H9 (cell line): ENCODE measurements around the gene LSM7. TPM values are rescaled to one million over a fixed set of nuclear protein-coding genes. Genes with fewer than 3 reads are reported as not detected.
A peak's percentile ranks its signal among the peaks of the same experiment; 100 is the strongest.

Source experiments
- DNase-seq: peaks from one replicate; pipeline ENCODE4 v3.0.0-alpha.2; 2017
- H2AFZ ChIP-seq: one replicate; pipeline ENCODE4 v1.6.1; 2013; ENCODE audit warnings: mild to moderate bottlenecking, low read length, control low read depth, moderate library complexity
- H2AK5ac ChIP-seq: 2 replicates; pipeline ENCODE4 v1.6.1; 2013; ENCODE audit warnings: low read length, control low read depth, mixed read lengths; ENCODE audit not compliant: insufficient read length
- H2BK120ac ChIP-seq: one replicate; pipeline ENCODE4 v1.6.1; 2013; ENCODE audit warnings: low read depth, mild to moderate bottlenecking, low read length, control low read depth, inconsistent platforms; ENCODE audit not compliant: poor library complexity, severe bottlenecking
- H2BK12ac ChIP-seq: 2 replicates; pipeline ENCODE4 v1.6.1; 2013; ENCODE audit warnings: low read length, control low read depth, mixed read lengths, low read depth; ENCODE audit not compliant: insufficient read length
- H2BK15ac ChIP-seq: 2 replicates; pipeline ENCODE4 v1.6.1; 2013; ENCODE audit warnings: low read depth, low read length, control low read depth
- H2BK20ac ChIP-seq: one replicate; pipeline ENCODE4 v1.6.1; 2013; ENCODE audit warnings: low read depth, mild to moderate bottlenecking, low read length, control low read depth, inconsistent platforms; ENCODE audit not compliant: poor library complexity, severe bottlenecking
- H2BK5ac ChIP-seq: 2 replicates; pipeline ENCODE4 v1.6.1; 2013; ENCODE audit warnings: low read length, control low read depth, mixed read lengths; ENCODE audit not compliant: insufficient read length
- H3K14ac ChIP-seq: 2 replicates; pipeline ENCODE4 v1.6.1; 2013; ENCODE audit warnings: low read length, control low read depth; ENCODE audit not compliant: insufficient read depth
- H3K18ac ChIP-seq: 2 replicates; pipeline ENCODE4 v1.6.1; 2013; ENCODE audit warnings: low read depth, mild to moderate bottlenecking, mixed read lengths, low read length, control low read depth; ENCODE audit not compliant: insufficient read length
- H3K23ac ChIP-seq: 2 replicates; pipeline ENCODE4 v1.6.1; 2013; ENCODE audit warnings: low read length, control low read depth, mixed read lengths, low read depth; ENCODE audit not compliant: insufficient read length
- H3K23me2 ChIP-seq: 2 replicates; pipeline ENCODE4 v1.6.1; 2013; ENCODE audit warnings: low read depth, mild to moderate bottlenecking, mixed read lengths, low read length, control low read depth; ENCODE audit not compliant: insufficient read length, poor library complexity, severe bottlenecking
- H3K27ac ChIP-seq: 2 replicates; pipeline ENCODE4 v1.5.1; 2013; ENCODE audit warnings: low read length, control low read depth, mixed read lengths, low read depth; ENCODE audit not compliant: insufficient read length
- H3K27me3 ChIP-seq: 2 replicates; pipeline ENCODE4 v1.6.1; 2013; ENCODE audit warnings: low read length, control low read depth, inconsistent platforms; ENCODE audit not compliant: insufficient read depth
- H3K4ac ChIP-seq: 2 replicates; pipeline ENCODE4 v1.6.1; 2013; ENCODE audit warnings: low read depth, mild to moderate bottlenecking, control low read depth, inconsistent platforms, low read length, moderate library complexity
- H3K4me1 ChIP-seq: 2 replicates; pipeline ENCODE4 v1.6.1; 2013; ENCODE audit warnings: low read length, control low read depth, inconsistent platforms; ENCODE audit not compliant: insufficient read depth
- H3K4me2 ChIP-seq: 2 replicates; pipeline ENCODE4 v1.6.1; 2013; ENCODE audit warnings: low read length, control low read depth, mixed read lengths; ENCODE audit not compliant: insufficient read length, insufficient read depth
- H3K56ac ChIP-seq: 2 replicates; pipeline ENCODE4 v1.6.1; 2013; ENCODE audit warnings: low read depth, mild to moderate bottlenecking, mixed read lengths, low read length, control low read depth; ENCODE audit not compliant: insufficient read length
- H3K79me1 ChIP-seq: 2 replicates; pipeline ENCODE4 v1.6.1; 2013; ENCODE audit warnings: low read depth, mild to moderate bottlenecking, moderate library complexity, low read length, control low read depth, inconsistent platforms; ENCODE audit not compliant: insufficient read depth, poor library complexity, severe bottlenecking
- H3K79me2 ChIP-seq: 2 replicates; pipeline ENCODE4 v1.6.1; 2013; ENCODE audit warnings: low read length, control low read depth, inconsistent platforms; ENCODE audit not compliant: insufficient read depth
- H3K9ac ChIP-seq: 2 replicates; pipeline ENCODE4 v1.6.1; 2013; ENCODE audit warnings: low read length, control low read depth, mixed read lengths; ENCODE audit not compliant: insufficient read length; ENCODE audit errors: extremely low read depth
- H3K9me3 ChIP-seq: one replicate; pipeline ENCODE4 v1.6.1; 2013; ENCODE audit warnings: low read depth, low read length, inconsistent platforms; ENCODE audit not compliant: control insufficient read depth
- H3T11ph ChIP-seq: one replicate; pipeline ENCODE4 v1.6.1; 2013; ENCODE audit warnings: mild to moderate bottlenecking, low read length, control low read depth, inconsistent platforms
- H4K20me1 ChIP-seq: one replicate; pipeline ENCODE4 v1.6.1; 2013; ENCODE audit not compliant: control insufficient read depth, insufficient read length, insufficient read depth
- H4K5ac ChIP-seq: 2 replicates; pipeline ENCODE4 v1.6.1; 2013; ENCODE audit warnings: low read depth, mild to moderate bottlenecking, mixed read lengths, low read length, control low read depth; ENCODE audit not compliant: insufficient read length
- H4K8ac ChIP-seq: replicated peaks from 2 replicates; pipeline ENCODE4 v1.6.1; 2013; ENCODE audit warnings: low read length, control low read depth, mixed read lengths, low read depth; ENCODE audit not compliant: insufficient read length
- H4K91ac ChIP-seq: 2 replicates; pipeline ENCODE4 v1.6.1; 2013; ENCODE audit warnings: low read depth, mild to moderate bottlenecking, moderate library complexity, mixed read lengths, low read length, control low read depth; ENCODE audit not compliant: insufficient read length
- H3K27ac Mint-ChIP-seq, 3 experiments: 2 replicates in 2 of 3; 3 replicates in 1 of 3; pipeline ENCODE4 v1.8.0; 2020 to 2021; ENCODE audit warnings: mixed read lengths in 3 of 3, mild to moderate bottlenecking in 1 of 3, moderate library complexity in 1 of 3
- H3K27me3 Mint-ChIP-seq: 2 replicates; pipeline ENCODE4 v1.8.0; 2021; ENCODE audit warnings: low read depth, mild to moderate bottlenecking, moderate library complexity, mixed read lengths
- H3K36me3 Mint-ChIP-seq, 3 experiments: 2 replicates in 2 of 3; 3 replicates in 1 of 3; pipeline ENCODE4 v1.8.0; 2020 to 2021; ENCODE audit warnings: low read depth in 3 of 3, mixed read lengths in 3 of 3; ENCODE audit not compliant: insufficient read depth in 1 of 3
- H3K4me1 Mint-ChIP-seq, 2 experiments: 2 replicates each; pipeline ENCODE4 v1.8.0; 2020; ENCODE audit warnings: mixed read lengths in 2 of 2
- H3K4me3 Mint-ChIP-seq, 2 experiments: 2 replicates in 1 of 2; 3 replicates in 1 of 2; pipeline ENCODE4 v1.8.0; 2020 to 2021; ENCODE audit warnings: mild to moderate bottlenecking in 2 of 2, mixed read lengths in 2 of 2, moderate library complexity in 1 of 2
- H3K9me3 Mint-ChIP-seq, 2 experiments: 2 replicates in 1 of 2; 3 replicates in 1 of 2; pipeline ENCODE4 v1.8.0; 2020; ENCODE audit warnings: mild to moderate bottlenecking in 2 of 2, mixed read lengths in 2 of 2, moderate library complexity in 1 of 2
- WGBS: extraction: QIAGEN DNeasy Blood & Tissue Kit; methylation state at CpG from one replicate; pipeline ENCODE4 v1.1.7; 2013; ENCODE audit warnings: missing lambda C conversion rate, low lambda C conversion rate, mixed read lengths; ENCODE audit not compliant: insufficient read length; ENCODE audit errors: extremely low coverage; 5-methylcytosine and 5-hydroxymethylcytosine counted together
- total RNA-seq: library from RNA; stranded (reverse); gene quantifications from 2 replicates; pipeline ENCODE4 v1.2.1, GENCODE V29; 2021
- TF ChIP-seq, protein P1 (sequence below): fragments of 200-600 bp; sonication (generic); conservative IDR thresholded peaks from 3 replicates; pipeline ENCODE4 v1.8.0; 2021; ENCODE audit warnings: antibody characterized with exemption, mild to moderate bottlenecking

LSM7 gene
- total RNA-seq, 1 experiment from 2014 or later, result 187 TPM

DNA sequence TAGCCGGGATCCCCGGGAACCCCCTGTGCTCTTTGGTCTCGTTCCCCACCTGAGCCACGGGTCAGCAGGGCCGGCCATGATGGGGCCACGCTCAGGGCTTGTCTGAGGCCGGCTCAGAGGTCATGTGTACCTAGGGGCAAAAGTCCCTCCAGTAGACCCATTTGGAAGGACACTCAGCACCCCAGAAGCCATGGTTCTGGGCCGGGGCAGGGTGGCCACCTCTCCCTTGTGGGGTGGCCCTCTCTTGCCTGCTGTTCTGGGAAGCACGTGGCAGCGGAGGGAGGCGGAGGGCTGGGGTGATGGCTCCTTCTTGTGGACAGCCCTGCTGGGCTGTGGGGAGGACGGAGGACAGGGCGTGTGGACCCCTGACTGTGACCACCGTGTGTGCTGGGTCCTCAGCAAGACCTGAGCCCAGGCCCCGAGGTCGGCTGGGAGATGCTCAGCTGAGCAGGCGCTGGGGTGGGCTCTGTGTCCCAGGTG, 40.0 kb downstream of the LSM7 start:
- H2BK12ac ChIP-seq, result no peak overlapping the region
- no peak overlapping the region for H3K14ac ChIP-seq
- no peak overlapping the region for H3K4ac ChIP-seq
- no peaks in the 10 kb centered on the region for H3K4me1 ChIP-seq
- Mint-ChIP-seq H3K4me1 (peaks cover 7 to 13% of the 10 kb centered on the region in 2 experiments; a peak in 3 of 4 replicates), H3K36me3 (peaks cover 0 to 7% (median 4%) of the 10 kb centered on the region in 3 experiments; a peak in 3 of 7 replicates), H3K27me3 (peaks cover 89% of the 10 kb centered on the region), H3K27ac (no peak overlapping the region), H3K9me3 (peaks cover 5 to 6% of the 10 kb centered on the region in 2 experiments; a peak in 3 of 5 replicates), H3K4me3 (peak overlapping the region in 1 of 2 experiments; percentile 31; a peak in 1 of 5 replicates)
- peaks cover 35% of the 10 kb centered on the region; the same call in 1 of the 2 replicates for H3K27me3 ChIP-seq
- H2BK15ac ChIP-seq, result no peak overlapping the region
- H3K79me1 ChIP-seq, result no peaks in the 10 kb centered on the region
- H2BK120ac ChIP-seq, result no peak overlapping the region
- no peak overlapping the region for H2AFZ ChIP-seq
- H3K23ac ChIP-seq, result no peak overlapping the region
- H3K79me2 ChIP-seq, result no peaks in the 10 kb centered on the region
- H4K20me1 ChIP-seq, result no peaks in the 10 kb centered on the region
- H3K18ac ChIP-seq, result no peak overlapping the region
- WGBS, result no CpG with 5 or more reads among the region's 17 CpGs
- H4K5ac ChIP-seq, result no peak overlapping the region
- DNase-seq, result no peak
- no peak overlapping the region for H3K9ac ChIP-seq
- no peak overlapping the region for H4K8ac ChIP-seq
- H2BK20ac ChIP-seq, result no peak overlapping the region
- H3K9me3 ChIP-seq, result no peaks in the 10 kb centered on the region
- H3K4me2 ChIP-seq, result no peak overlapping the region
- H3K27ac ChIP-seq, result no peak overlapping the region
- H4K91ac ChIP-seq, result no peak overlapping the region
- no peak overlapping the region for H3T11ph ChIP-seq
- H3K56ac ChIP-seq, result no peak overlapping the region
- TF ChIP-seq, protein P1, sequence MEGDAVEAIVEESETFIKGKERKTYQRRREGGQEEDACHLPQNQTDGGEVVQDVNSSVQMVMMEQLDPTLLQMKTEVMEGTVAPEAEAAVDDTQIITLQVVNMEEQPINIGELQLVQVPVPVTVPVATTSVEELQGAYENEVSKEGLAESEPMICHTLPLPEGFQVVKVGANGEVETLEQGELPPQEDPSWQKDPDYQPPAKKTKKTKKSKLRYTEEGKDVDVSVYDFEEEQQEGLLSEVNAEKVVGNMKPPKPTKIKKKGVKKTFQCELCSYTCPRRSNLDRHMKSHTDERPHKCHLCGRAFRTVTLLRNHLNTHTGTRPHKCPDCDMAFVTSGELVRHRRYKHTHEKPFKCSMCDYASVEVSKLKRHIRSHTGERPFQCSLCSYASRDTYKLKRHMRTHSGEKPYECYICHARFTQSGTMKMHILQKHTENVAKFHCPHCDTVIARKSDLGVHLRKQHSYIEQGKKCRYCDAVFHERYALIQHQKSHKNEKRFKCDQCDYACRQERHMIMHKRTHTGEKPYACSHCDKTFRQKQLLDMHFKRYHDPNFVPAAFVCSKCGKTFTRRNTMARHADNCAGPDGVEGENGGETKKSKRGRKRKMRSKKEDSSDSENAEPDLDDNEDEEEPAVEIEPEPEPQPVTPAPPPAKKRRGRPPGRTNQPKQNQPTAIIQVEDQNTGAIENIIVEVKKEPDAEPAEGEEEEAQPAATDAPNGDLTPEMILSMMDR, result no peak
- no peak overlapping the region for H2AK5ac ChIP-seq
- no peaks in the 10 kb centered on the region for H3K23me2 ChIP-seq
- H2BK5ac ChIP-seq, result no peak overlapping the region
